DMS53 treated with DMSO at 0.1 percent for 48 hours (cell line): ENCODE results near the gene UBXN1.
"Not testable (repeated sequence)": the region's sequence is repeated elsewhere in the genome, so short reads cannot be mapped to it uniquely, and the experiment has no call there.

Source experiments
- DNase-seq: peaks from one replicate; lab custom pipeline; 2025; ENCODE audit not compliant: unreplicated experiment; lab: John Stamatoyannopoulos, UW

Gene UBXN1

GRCh38 chr11:62673196-62673525 lies 5.7 kb downstream of the UBXN1 start:
- DNase-seq = no peak

- DNase-seq = peak; percentile 77
Measured at GRCh38 chr11:62671608-62672389, 7.1 kb downstream of the UBXN1 start, which contains the start of the genes LBHD1 and UQCC3. LBHD1 (minus strand) TSS chr11:62672267; CDS start chr11:62670031, 2,236 bp downstream. UQCC3 (plus strand) TSS chr11:62671673; CDS start chr11:62671746, 73 bp downstream.

GRCh38 chr11:62671236-62671607 lies 7.7 kb downstream of the UBXN1 start:
- peak; percentile 72 for DNase-seq

GRCh38 chr11:62669420-62670161 lies 9.3 kb downstream of the UBXN1 start:
- no peak for DNase-seq

- no peak for DNase-seq
Measured at GRCh38 chr11:62667460-62667859, 11.4 kb downstream of the UBXN1 start.

- DNase-seq = no peak
Measured at GRCh38 chr11:62666259-62666926, 12.5 kb downstream of the UBXN1 start.

GRCh38 chr11:62665599-62666258 lies 13.1 kb downstream of the UBXN1 start:
- DNase-seq = peak; percentile 61

GRCh38 chr11:62665075-62665598 lies 13.7 kb downstream of the UBXN1 start, which contains the start of the genes C11orf98 and CSKMT:
C11orf98 (minus strand) TSS chr11:62665210; CDS start chr11:62665169, 41 bp downstream.
CSKMT (plus strand) TSS chr11:62665312; CDS start chr11:62665880, 568 bp downstream.
- DNase-seq = peak; percentile 79

GRCh38 chr11:62664405-62665074 lies 14.3 kb downstream of the UBXN1 start:
- peak; percentile 61 for DNase-seq

GRCh38 chr11:62656796-62657429 lies 22.0 kb downstream of the UBXN1 start:
- DNase-seq = no peak

- no peak for DNase-seq
Measured at GRCh38 chr11:62654297-62654696, 24.6 kb downstream of the UBXN1 start.

GRCh38 chr11:62652161-62653006 lies 26.5 kb downstream of the UBXN1 start:
- no peak for DNase-seq

- not testable (repeated sequence) for DNase-seq
Measured at GRCh38 chr11:62650283-62650682, 28.6 kb downstream of the UBXN1 start.

- DNase-seq = no peak
Measured at GRCh38 chr11:62649486-62649885, 29.4 kb downstream of the UBXN1 start.

GRCh38 chr11:62648967-62649364 lies 29.9 kb downstream of the UBXN1 start:
- no peak for DNase-seq

GRCh38 chr11:62648185-62648966 lies 30.5 kb downstream of the UBXN1 start:
- DNase-seq = no peak

GRCh38 chr11:62647609-62648005 lies 31.3 kb downstream of the UBXN1 start:
- DNase-seq = no peak
